Gastroesophageal sphincter (tissue), 4 donors: ENCODE measurements around the gene DBF4B. TPM values are rescaled to one million over a fixed set of nuclear protein-coding genes. Genes with fewer than 3 reads are reported as not detected.
A peak's percentile ranks its signal among the peaks of the same experiment; 100 is the strongest.

Experiments
- ATAC-seq: fragments of 150-250 bp; one replicate; pipeline ENCODE4 v1.9.1; 2016; ENCODE audit warnings: mild to moderate bottlenecking, moderate library complexity
- H3K27ac ChIP-seq, 4 donors: fragments of 200-600 bp; sonication (generic) in 3 of 4; 1 replicate in 3 of 4; 2 replicates in 1 of 4; pipeline ENCODE4 v1.5.1; 2016 to 2019
- H3K27me3 ChIP-seq: fragments of 200-600 bp; sonication (generic); one replicate; pipeline ENCODE4 v1.5.1; 2019
- H3K36me3 ChIP-seq, 2 donors: fragments of 200-600 bp; sonication (generic); one replicate each; pipeline ENCODE4 v1.5.1; 2019; ENCODE audit warnings: control low read depth in 1 of 2
- H3K4me1 ChIP-seq, 3 donors: fragments of 200-600 bp; sonication (generic); 1 replicate in 2 of 3; 2 replicates in 1 of 3; pipeline ENCODE4 v1.5.1; 2016 to 2019; ENCODE audit warnings: control low read depth in 2 of 3
- H3K4me3 ChIP-seq, 2 donors: fragments of 200-600 bp; sonication (generic); one replicate each; pipeline ENCODE4 v1.5.1; 2019; ENCODE audit warnings: mild to moderate bottlenecking in 1 of 2, moderate library complexity in 1 of 2
- H3K9me3 ChIP-seq, 3 donors: fragments of 200-600 bp; sonication (generic); one replicate each; pipeline ENCODE4 v1.5.1; 2017 to 2019; ENCODE audit warnings: control low read depth in 2 of 3
- CTCF ChIP-seq, 4 experiments: fragments of 200-600 bp in 2 of 4; fragments of 450-650 bp in 2 of 4; sonication (generic) in 1 of 4; IDR thresholded peaks; one replicate each; pipeline ENCODE4 v1.5.1; 2017 to 2019; ENCODE audit warnings: antibody characterized with exemption in 4 of 4, mild to moderate bottlenecking in 2 of 4, moderate library complexity in 2 of 4
- EP300 ChIP-seq: sonication (generic); formaldehyde crosslinking; IDR thresholded peaks from one replicate; pipeline ENCODE4 v1.6.1; 2017; ENCODE audit warnings: antibody characterized with exemption, mild to moderate bottlenecking
- POLR2A ChIP-seq, 2 donors: fragments of 450-650 bp; IDR thresholded peaks; one replicate each; pipeline ENCODE4 v1.6.1; 2017; ENCODE audit warnings: antibody characterized with exemption in 2 of 2, mild to moderate bottlenecking in 2 of 2, moderate library complexity in 1 of 2
- POLR2AphosphoS5 ChIP-seq: sonication (generic); formaldehyde crosslinking; IDR thresholded peaks from one replicate; pipeline ENCODE4 v1.6.1; 2017; ENCODE audit warnings: antibody characterized with exemption
- WGBS, 2 donors: methylation state at CpG; one replicate each; pipeline ENCODE4 v1.1.5; 2018; ENCODE audit warnings: low coverage in 1 of 2; 5-methylcytosine and 5-hydroxymethylcytosine counted together
- total RNA-seq, 4 donors: library from RNA; depleted of rRNA; stranded (reverse); fragments of >200 nt; gene quantifications; one replicate each; pipeline ENCODE4 v1.1.0, GENCODE V29; 2016

The DBF4B gene
- 1 to 10 TPM in 3 of 4 donors, under 1 TPM in 1; 0.96 to 7.2 (median 3.9) TPM for total RNA-seq

- TF ChIP-seq EP300: no peak
- peak; percentile 75 for TF ChIP-seq POLR2AphosphoS5
- TF ChIP-seq CTCF (IDR thresholded peaks at IDR 0.05): peak in 1 of 4 experiments; percentile 15
- peak; percentile 84 for ATAC-seq
- Histone ChIP-seq H3K27me3 (no peaks in the 10 kb centered on the region), H3K4me1 (peaks cover 0 to 25% (median 7%) of the 10 kb centered on the region in 3 donors), H3K36me3 (peaks cover 0 to under 1% of the 10 kb centered on the region in 2 donors), H3K4me3 (peak within 1 kb of the TSS; percentile 76 to 99), H3K27ac (peak within 1 kb of the TSS; percentile 69 to 80 (median 79)), H3K9me3 (no peaks in the 10 kb centered on the region)
- 0 to 1% methylated on average over 34 to 52 of the region's 52 CpGs for WGBS, 2 donors
Measured at GRCh38 chr17:44708401-44709263, at the start of gene DBF4B. Gene DBF4B (plus strand): TSS chr17:44708665. CDS start chr17:44708821, 156 bp downstream.

GRCh38 chr17:44661835-44662234 is 46.6 kb upstream of the DBF4B start:
- Histone ChIP-seq H3K36me3 (no peaks in the 10 kb centered on the region), H3K27me3 (peaks cover 27% of the 10 kb centered on the region), H3K9me3 (no peaks in the 10 kb centered on the region), H3K4me3 (no peak overlapping the region), H3K4me1 (peaks cover 0 to 3% (median 0%) of the 10 kb centered on the region in 3 donors), H3K27ac (no peak overlapping the region)
- no peak for ATAC-seq
- WGBS, 2 donors: 77 to 100% methylated on average over 2 of the region's 2 CpGs
- no peak for TF ChIP-seq EP300
- TF ChIP-seq CTCF (IDR thresholded peaks at IDR 0.05): no peak
- TF ChIP-seq POLR2A (IDR thresholded peaks at IDR 0.05): no peak
- no peak for TF ChIP-seq POLR2AphosphoS5

- Histone ChIP-seq H3K36me3 (no peaks in the 10 kb centered on the region), H3K27me3 (peaks cover 14% of the 10 kb centered on the region), H3K27ac (no peak overlapping the region), H3K4me3 (no peak overlapping the region), H3K4me1 (no peaks in the 10 kb centered on the region), H3K9me3 (no peaks in the 10 kb centered on the region)
- no peak for ATAC-seq
- WGBS, 2 donors: 67 to 75% methylated on average over 1 of the region's 1 CpG
- TF ChIP-seq POLR2AphosphoS5 (no peak), CTCF (IDR thresholded peaks at IDR 0.05) (no peak), POLR2A (IDR thresholded peaks at IDR 0.05) (no peak), EP300 (no peak)
Measured at GRCh38 chr17:44663095-44663494, 45.4 kb upstream of the DBF4B start.

DNA sequence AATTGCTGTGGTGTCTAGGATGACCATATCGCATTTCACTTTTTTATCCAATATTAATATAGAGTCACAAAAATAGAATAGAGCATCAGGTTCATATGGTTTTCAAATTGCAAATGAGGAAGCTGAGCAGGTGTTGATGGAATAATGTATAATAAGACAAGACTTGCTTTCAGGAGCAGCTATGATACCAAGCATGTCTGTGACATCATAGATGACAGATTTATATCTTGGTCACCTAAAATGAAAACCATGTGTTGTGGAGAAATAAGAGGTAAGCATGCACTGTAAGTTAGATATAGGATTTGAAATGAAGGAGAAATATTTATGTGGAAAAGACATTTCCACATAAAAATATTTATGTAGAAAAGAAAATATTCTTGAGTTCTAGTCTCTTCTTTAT is 43.6 kb upstream of the DBF4B start:
- Histone ChIP-seq H3K4me1 (no peaks in the 10 kb centered on the region), H3K4me3 (no peak overlapping the region), H3K36me3 (no peaks in the 10 kb centered on the region), H3K9me3 (no peaks in the 10 kb centered on the region), H3K27me3 (peaks cover 10% of the 10 kb centered on the region), H3K27ac (no peak overlapping the region)
- no peak for TF ChIP-seq POLR2AphosphoS5
- no peak for TF ChIP-seq EP300
- TF ChIP-seq CTCF (IDR thresholded peaks at IDR 0.05): no peak
- TF ChIP-seq POLR2A (IDR thresholded peaks at IDR 0.05): no peak
- WGBS, 2 donors: 89 to 100% methylated on average over 1 of the region's 1 CpG
- no peak for ATAC-seq

- H3K27me3 ChIP-seq: peaks cover under 1% of the 10 kb centered on the region
- no peaks in the 10 kb centered on the region for H3K36me3 ChIP-seq
- no peak overlapping the region for H3K27ac ChIP-seq
- WGBS, 2 donors: 92 to 95% methylated on average over 1 of the region's 1 CpG
- TF ChIP-seq POLR2A (IDR thresholded peaks at IDR 0.05) (no peak), POLR2AphosphoS5 (no peak), EP300 (no peak), CTCF (IDR thresholded peaks at IDR 0.05) (no peak)
- no peak for ATAC-seq
- H3K9me3 ChIP-seq: no peaks in the 10 kb centered on the region
- H3K4me1 ChIP-seq: no peaks in the 10 kb centered on the region
- H3K4me3 ChIP-seq: no peak overlapping the region
Measured at GRCh38 chr17:44666006-44666405, 42.5 kb upstream of the DBF4B start.
